Measurements from ENCODE around the gene ARF3. TPM values are rescaled to one million over a fixed set of nuclear protein-coding genes. Genes with fewer than 3 reads are reported as not detected.
"Not testable (repeated sequence)": the region's sequence is repeated elsewhere in the genome, so short reads cannot be mapped to it uniquely, and the experiment has no call there.

The ARF3 gene
- total and polyA plus RNA-seq, 4 donors, result 37.9 to 194 (median 111) TPM

DNA sequence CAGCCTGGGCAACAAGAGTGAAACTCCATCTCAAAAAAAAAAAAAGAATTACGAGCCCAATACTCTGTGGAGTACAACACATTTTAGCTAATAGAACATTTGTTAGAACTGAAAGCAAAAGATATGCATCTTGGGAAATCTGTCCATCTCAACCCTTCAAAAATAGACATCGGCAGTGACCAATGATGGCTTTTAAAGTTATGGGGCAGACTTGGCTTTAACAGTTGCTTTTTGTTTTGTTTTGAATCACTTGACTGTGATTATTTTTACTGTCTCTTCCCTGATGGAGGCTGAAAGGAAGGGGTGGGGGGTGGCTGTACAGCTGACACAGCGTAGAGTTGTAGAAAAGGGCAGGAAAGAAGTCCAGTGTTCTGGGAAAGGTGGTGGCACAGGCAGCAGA, 34.2 kb downstream of the ARF3 start:
- TF ChIP-seq, protein P1, sequence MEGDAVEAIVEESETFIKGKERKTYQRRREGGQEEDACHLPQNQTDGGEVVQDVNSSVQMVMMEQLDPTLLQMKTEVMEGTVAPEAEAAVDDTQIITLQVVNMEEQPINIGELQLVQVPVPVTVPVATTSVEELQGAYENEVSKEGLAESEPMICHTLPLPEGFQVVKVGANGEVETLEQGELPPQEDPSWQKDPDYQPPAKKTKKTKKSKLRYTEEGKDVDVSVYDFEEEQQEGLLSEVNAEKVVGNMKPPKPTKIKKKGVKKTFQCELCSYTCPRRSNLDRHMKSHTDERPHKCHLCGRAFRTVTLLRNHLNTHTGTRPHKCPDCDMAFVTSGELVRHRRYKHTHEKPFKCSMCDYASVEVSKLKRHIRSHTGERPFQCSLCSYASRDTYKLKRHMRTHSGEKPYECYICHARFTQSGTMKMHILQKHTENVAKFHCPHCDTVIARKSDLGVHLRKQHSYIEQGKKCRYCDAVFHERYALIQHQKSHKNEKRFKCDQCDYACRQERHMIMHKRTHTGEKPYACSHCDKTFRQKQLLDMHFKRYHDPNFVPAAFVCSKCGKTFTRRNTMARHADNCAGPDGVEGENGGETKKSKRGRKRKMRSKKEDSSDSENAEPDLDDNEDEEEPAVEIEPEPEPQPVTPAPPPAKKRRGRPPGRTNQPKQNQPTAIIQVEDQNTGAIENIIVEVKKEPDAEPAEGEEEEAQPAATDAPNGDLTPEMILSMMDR (IDR thresholded peaks at IDR 0.05; ENCODE audit: control extremely low read depth, extremely low read depth), result no peak
- no peak overlapping the region for H3K27ac ChIP-seq (ENCODE audit: low read depth in 1 of 2, low read length in 1 of 2)
- 93% methylated on average over 3 of the region's 3 CpGs for WGBS, 2 donors
- no peak for ATAC-seq (ENCODE audit: insufficient read depth, low FRiP score)
- H3K9ac ChIP-seq (ENCODE audit: insufficient read depth in 1 of 2, low read length in 2 of 2), result no peak overlapping the region
- no peak for DNase-seq
- no peaks in the 10 kb centered on the region for H3K27me3 ChIP-seq (ENCODE audit: control insufficient read depth in 3 of 3, insufficient read depth in 3 of 3, low read length in 2 of 3)
- peaks cover 0 to 5% (median 0%) of the 10 kb centered on the region in 5 donors for H3K4me1 ChIP-seq (ENCODE audit: control insufficient read depth in 5 of 5, insufficient read depth in 5 of 5, low read length in 5 of 5)
- no peaks in the 10 kb centered on the region for H3K9me3 ChIP-seq (ENCODE audit: control insufficient read depth in 4 of 4, insufficient read depth in 3 of 4, low read length in 3 of 4)
- H3K36me3 ChIP-seq (ENCODE audit: control insufficient read depth in 4 of 4, insufficient read depth in 4 of 4, low read length in 4 of 4), result peaks cover 0 to 7% (median 4%) of the 10 kb centered on the region in 4 donors
- H3K4me3 ChIP-seq, result no peak overlapping the region

DNA sequence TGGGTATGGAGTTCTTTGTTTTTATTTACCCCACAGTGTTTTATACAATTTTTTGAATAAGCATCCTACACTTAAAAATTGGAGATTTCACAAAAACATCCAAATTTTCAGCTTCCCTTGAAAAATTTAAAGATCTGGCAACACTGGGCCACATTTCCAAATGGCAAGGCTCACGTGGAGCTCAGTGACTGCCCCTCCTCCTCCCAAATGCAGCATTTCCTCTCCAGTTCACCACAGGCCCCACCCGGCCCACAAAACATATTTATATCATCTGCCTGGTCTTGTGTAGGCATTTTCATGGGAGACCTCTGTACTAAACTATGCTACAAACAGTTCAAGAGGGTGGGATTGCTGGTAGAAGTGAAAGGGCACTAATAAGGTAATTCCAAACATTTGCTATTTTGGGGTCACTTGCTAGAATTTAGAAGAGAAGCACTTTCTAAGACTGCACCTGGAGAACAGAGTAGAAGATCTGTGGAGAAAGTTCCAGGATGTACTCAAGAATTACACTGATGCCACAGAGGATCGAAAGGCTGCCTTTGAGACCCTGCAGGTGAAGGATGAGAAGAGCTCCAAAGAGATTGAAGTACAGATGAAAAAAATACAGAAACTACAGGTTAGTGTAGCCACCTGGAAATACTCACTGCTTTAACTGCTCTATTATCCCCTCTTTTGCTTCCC, 39.3 kb downstream of the ARF3 start:
- 40 to 47% methylated on average over 3 of the region's 3 CpGs for WGBS, 2 donors
- ATAC-seq (ENCODE audit: insufficient read depth, low FRiP score) (no peak), DNase-seq (no peak)
- Histone ChIP-seq H3K4me3 (no peak overlapping the region), H3K9me3 (ENCODE audit: control insufficient read depth in 4 of 4, insufficient read depth in 3 of 4, low read length in 3 of 4) (no peaks in the 10 kb centered on the region), H3K27me3 (ENCODE audit: control insufficient read depth in 3 of 3, insufficient read depth in 3 of 3, low read length in 2 of 3) (no peaks in the 10 kb centered on the region), H3K4me1 (ENCODE audit: control insufficient read depth in 5 of 5, insufficient read depth in 5 of 5, low read length in 5 of 5) (no peaks in the 10 kb centered on the region), H3K27ac (ENCODE audit: low read depth in 1 of 2, low read length in 1 of 2) (no peak overlapping the region), H3K9ac (ENCODE audit: insufficient read depth in 1 of 2, low read length in 2 of 2) (no peak overlapping the region), H3K36me3 (ENCODE audit: control insufficient read depth in 4 of 4, insufficient read depth in 4 of 4, low read length in 4 of 4) (peaks cover 0 to 4% (median 1%) of the 10 kb centered on the region in 4 donors)
- TF ChIP-seq, protein P1 (IDR thresholded peaks at IDR 0.05; ENCODE audit: control extremely low read depth, extremely low read depth), result no peak

DNA sequence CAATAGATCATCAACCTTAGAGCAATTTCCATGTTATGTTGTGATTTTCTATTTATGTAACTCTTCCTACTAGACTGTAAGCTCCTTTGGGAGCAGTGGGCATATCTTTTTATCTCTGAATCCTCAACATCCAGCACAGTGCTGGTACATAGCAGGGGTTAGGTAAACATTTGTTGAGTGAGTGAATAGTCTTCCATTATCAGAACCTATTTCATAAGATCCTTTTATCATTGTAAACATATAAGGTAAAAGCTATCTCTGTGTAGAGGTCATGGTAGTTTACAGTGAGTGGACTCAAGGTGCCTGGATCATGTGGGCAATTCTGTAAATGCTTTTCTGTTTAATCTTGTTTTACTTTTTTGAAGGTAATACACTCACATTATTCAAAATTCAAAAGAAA, 47.1 kb downstream of the ARF3 start:
- H3K27me3 ChIP-seq (ENCODE audit: control insufficient read depth in 3 of 3, insufficient read depth in 3 of 3, low read length in 2 of 3), result no peaks in the 10 kb centered on the region
- ATAC-seq (ENCODE audit: insufficient read depth, low FRiP score) (no peak), DNase-seq (no peak)

DNA sequence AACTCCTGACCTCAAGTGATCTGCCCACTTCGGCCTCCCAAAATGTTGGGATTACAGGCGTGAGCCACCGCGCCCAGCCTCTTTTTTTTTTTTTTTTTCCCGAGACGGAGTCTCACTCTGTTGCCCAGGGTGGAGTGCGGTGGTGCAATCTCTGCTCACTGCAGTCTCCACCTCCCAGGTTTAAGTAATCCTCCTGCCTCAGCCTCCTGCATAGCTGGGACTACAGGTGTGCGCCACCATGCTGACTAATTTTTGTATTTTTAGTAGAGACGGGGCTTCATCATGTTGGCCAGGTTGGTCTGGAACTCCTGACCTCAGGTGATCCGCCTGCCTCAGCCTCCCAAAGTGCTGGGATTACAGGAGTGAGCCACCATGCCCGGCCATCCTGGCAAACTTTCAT, 47.6 kb downstream of the ARF3 start:
- not testable (repeated sequence) for H3K27me3 ChIP-seq (ENCODE audit: control insufficient read depth in 3 of 3, insufficient read depth in 3 of 3, low read length in 2 of 3); H3K9me3 ChIP-seq (ENCODE audit: control insufficient read depth in 4 of 4, insufficient read depth in 3 of 4, low read length in 3 of 4); H3K4me1 ChIP-seq (ENCODE audit: control insufficient read depth in 5 of 5, insufficient read depth in 5 of 5, low read length in 5 of 5); DNase-seq; H3K27ac ChIP-seq (ENCODE audit: low read depth in 1 of 2, low read length in 1 of 2); H3K4me3 ChIP-seq; ATAC-seq (ENCODE audit: insufficient read depth, low FRiP score); H3K36me3 ChIP-seq (ENCODE audit: control insufficient read depth in 4 of 4, insufficient read depth in 4 of 4, low read length in 4 of 4); H3K9ac ChIP-seq (ENCODE audit: insufficient read depth in 1 of 2, low read length in 2 of 2)
- 86 to 89% methylated on average over 10 to 11 of the region's 11 CpGs for WGBS, 2 donors

More for the DNA sequence above, 47.1 kb downstream of the ARF3 start:
- Histone ChIP-seq H3K4me3 (no peak overlapping the region), H3K9me3 (ENCODE audit: control insufficient read depth in 4 of 4, insufficient read depth in 3 of 4, low read length in 3 of 4) (no peaks in the 10 kb centered on the region), H3K4me1 (ENCODE audit: control insufficient read depth in 5 of 5, insufficient read depth in 5 of 5, low read length in 5 of 5) (no peaks in the 10 kb centered on the region), H3K27ac (ENCODE audit: low read depth in 1 of 2, low read length in 1 of 2) (no peak overlapping the region), H3K9ac (ENCODE audit: insufficient read depth in 1 of 2, low read length in 2 of 2) (no peak overlapping the region), H3K36me3 (ENCODE audit: control insufficient read depth in 4 of 4, insufficient read depth in 4 of 4, low read length in 4 of 4) (no peaks in the 10 kb centered on the region)
- TF ChIP-seq, protein P1 (IDR thresholded peaks at IDR 0.05; ENCODE audit: control extremely low read depth, extremely low read depth), result no peak
